ENCODE data around the gene ZDHHC16.
"Not testable (repeated sequence)": the region's sequence is repeated elsewhere in the genome, so short reads cannot be mapped to it uniquely, and the experiment has no call there.

The ZDHHC16 gene

DNA sequence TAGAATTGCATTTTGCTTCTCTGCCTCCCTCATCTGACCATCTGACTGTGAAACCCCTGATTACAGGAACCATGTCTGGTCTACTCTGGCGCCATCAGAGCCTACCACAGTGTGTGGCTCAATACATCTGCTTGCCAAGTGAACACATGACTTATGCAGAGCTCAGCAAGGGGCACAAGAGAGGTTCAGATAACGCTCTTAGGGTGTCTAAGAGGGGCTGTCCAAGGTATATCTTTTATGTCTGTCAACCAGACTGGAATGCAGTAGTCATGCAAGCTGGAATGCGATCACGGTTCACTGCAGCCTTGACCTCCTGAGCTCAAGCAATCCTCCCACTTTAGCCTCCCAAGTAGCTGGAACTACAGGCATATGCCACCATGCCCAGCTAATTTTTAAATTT, 34.6 kb upstream of the ZDHHC16 start:
- Histone ChIP-seq H3K36me3 (replicated peaks; ENCODE audit: insufficient read depth, low read length) (no peaks in the 10 kb centered on the region), H2AFZ (ENCODE audit: low read length) (no peak overlapping the region), H3K4me3 (ENCODE audit: low read length) (no peak overlapping the region), H3K9ac (ENCODE audit: low read length) (no peak overlapping the region), H3K27ac (ENCODE audit: low read length) (no peak overlapping the region), H4K20me1 (ENCODE audit: insufficient read depth, low read length) (no peaks in the 10 kb centered on the region), H3F3A (ENCODE audit: insufficient read depth, low read length) (peaks cover 29% of the 10 kb centered on the region), H3K4me1 (ENCODE audit: low read length) (peaks cover 24% of the 10 kb centered on the region), H3K9me2 (replicated peaks; ENCODE audit: insufficient read depth, low read length) (no peaks in the 10 kb centered on the region), H3K27me3 (replicated peaks; ENCODE audit: insufficient read depth, low read length) (no peaks in the 10 kb centered on the region), H3K79me2 (ENCODE audit: low read length) (no peaks in the 10 kb centered on the region), H3K9me3 (replicated peaks; ENCODE audit: insufficient read depth, low read length) (no peaks in the 10 kb centered on the region), H3K4me2 (ENCODE audit: low read depth, low read length) (no peak overlapping the region)
- DNase-seq = no peak
- no peak for TF ChIP-seq EZH2 (optimal IDR thresholded peaks at IDR 0.05; ENCODE audit: low read depth, low read length)
- TF ChIP-seq CTCF (IDR thresholded peaks at IDR 0.05; ENCODE audit: low read length) = no peak
- TF ChIP-seq EZH2phosphoT487 (IDR thresholded peaks at IDR 0.05; ENCODE audit: low read length) = no peak

DNA sequence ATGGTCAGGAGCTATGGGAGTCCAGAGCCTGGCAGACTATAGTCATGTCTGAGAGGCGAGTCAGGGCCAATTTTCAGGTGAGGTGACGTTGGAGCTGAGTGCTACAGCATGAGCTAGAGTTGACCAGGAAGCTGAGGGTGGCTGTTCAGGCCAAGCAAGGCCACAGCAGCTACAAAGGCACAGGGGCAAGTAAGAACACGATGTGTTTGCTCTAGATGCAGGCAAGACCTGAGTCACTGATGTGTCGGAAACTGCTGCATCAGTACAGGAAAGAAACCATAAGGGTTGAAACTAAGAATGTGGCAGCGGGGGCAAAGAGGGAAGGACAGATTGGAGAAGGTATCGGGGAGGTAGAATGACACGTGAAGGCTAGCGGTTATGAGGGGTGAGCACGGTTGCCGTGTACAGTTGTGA, 33.1 kb upstream of the ZDHHC16 start:
- TF ChIP-seq CTCF (IDR thresholded peaks at IDR 0.05; ENCODE audit: low read length) (no peak), EZH2 (optimal IDR thresholded peaks at IDR 0.05; ENCODE audit: low read depth, low read length) (no peak), EZH2phosphoT487 (IDR thresholded peaks at IDR 0.05; ENCODE audit: low read length) (no peak)
- Histone ChIP-seq H4K20me1 (ENCODE audit: insufficient read depth, low read length) (no peaks in the 10 kb centered on the region), H3K4me2 (ENCODE audit: low read depth, low read length) (peak overlapping the region; percentile 80), H3K4me1 (ENCODE audit: low read length) (peaks cover 19% of the 10 kb centered on the region), H3K36me3 (replicated peaks; ENCODE audit: insufficient read depth, low read length) (no peaks in the 10 kb centered on the region), H3K9me3 (replicated peaks; ENCODE audit: insufficient read depth, low read length) (no peaks in the 10 kb centered on the region), H2AFZ (ENCODE audit: low read length) (peak overlapping the region; percentile 98), H3K27me3 (replicated peaks; ENCODE audit: insufficient read depth, low read length) (no peaks in the 10 kb centered on the region), H3K9me2 (replicated peaks; ENCODE audit: insufficient read depth, low read length) (no peaks in the 10 kb centered on the region), H3K9ac (ENCODE audit: low read length) (peak overlapping the region; percentile 63), H3F3A (ENCODE audit: insufficient read depth, low read length) (peaks cover 21% of the 10 kb centered on the region), H3K27ac (ENCODE audit: low read length) (peak overlapping the region; percentile 97), H3K4me3 (ENCODE audit: low read length) (no peak overlapping the region), H3K79me2 (ENCODE audit: low read length) (no peaks in the 10 kb centered on the region)
- peak; percentile 84 for DNase-seq

DNA sequence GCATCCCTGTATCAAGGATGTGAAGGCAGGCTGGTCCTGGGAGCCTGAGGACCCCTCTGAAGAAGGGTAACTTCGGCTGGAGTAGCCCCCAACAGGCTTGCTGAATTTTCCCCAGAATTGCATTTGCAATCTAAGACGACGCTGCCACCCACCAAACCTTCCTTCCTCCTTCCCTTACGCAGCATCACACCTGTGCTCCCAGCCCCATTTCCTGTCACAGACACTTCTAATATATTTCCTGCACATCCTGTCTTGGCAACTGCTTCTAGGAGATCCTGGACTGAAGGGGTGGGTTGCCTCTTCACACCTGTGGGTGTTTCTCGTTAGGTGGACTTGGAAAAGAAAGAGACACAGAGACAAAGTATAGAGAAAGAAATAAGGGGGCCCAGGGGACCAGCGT, 29.4 kb upstream of the ZDHHC16 start:
- TF ChIP-seq EZH2 (optimal IDR thresholded peaks at IDR 0.05; ENCODE audit: low read depth, low read length) = no peak
- TF ChIP-seq EZH2phosphoT487 (IDR thresholded peaks at IDR 0.05; ENCODE audit: low read length) = no peak
- TF ChIP-seq CTCF (IDR thresholded peaks at IDR 0.05; ENCODE audit: low read length) = no peak
- H3K79me2 ChIP-seq (ENCODE audit: low read length) = no peaks in the 10 kb centered on the region
- H3K27ac ChIP-seq (ENCODE audit: low read length) = no peak overlapping the region
- no peaks in the 10 kb centered on the region for H3K36me3 ChIP-seq (replicated peaks; ENCODE audit: insufficient read depth, low read length)
- H3K4me1 ChIP-seq (ENCODE audit: low read length) = peaks cover 24% of the 10 kb centered on the region
- no peak overlapping the region for H2AFZ ChIP-seq (ENCODE audit: low read length)
- H3K4me3 ChIP-seq (ENCODE audit: low read length) = no peak overlapping the region
- H3K9me3 ChIP-seq (replicated peaks; ENCODE audit: insufficient read depth, low read length) = no peaks in the 10 kb centered on the region
- H3F3A ChIP-seq (ENCODE audit: insufficient read depth, low read length) = peaks cover 27% of the 10 kb centered on the region
- no peak overlapping the region for H3K9ac ChIP-seq (ENCODE audit: low read length)
- no peak overlapping the region for H3K4me2 ChIP-seq (ENCODE audit: low read depth, low read length)
- H3K27me3 ChIP-seq (replicated peaks; ENCODE audit: insufficient read depth, low read length) = no peaks in the 10 kb centered on the region
- H4K20me1 ChIP-seq (ENCODE audit: insufficient read depth, low read length) = no peaks in the 10 kb centered on the region
- no peak for DNase-seq
- no peaks in the 10 kb centered on the region for H3K9me2 ChIP-seq (replicated peaks; ENCODE audit: insufficient read depth, low read length)

DNA sequence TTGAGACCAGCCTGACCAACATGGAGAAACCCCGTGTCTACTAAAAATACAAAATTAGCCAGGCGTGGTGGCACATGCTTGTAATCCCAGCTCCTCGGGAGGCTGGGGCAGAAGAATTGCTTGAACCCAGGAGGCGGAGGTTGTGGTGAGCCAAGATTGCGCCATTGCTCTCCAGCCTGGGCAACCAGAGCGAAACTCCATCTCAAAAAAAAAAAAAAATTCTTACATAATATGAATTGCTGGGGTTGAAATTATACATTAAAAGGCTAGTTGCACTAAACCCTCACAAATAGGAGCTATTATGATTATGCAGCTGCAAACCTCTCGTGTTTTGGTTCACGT, 22.2 kb upstream of the ZDHHC16 start:
- not testable (repeated sequence) for H3K9me3 ChIP-seq (replicated peaks; ENCODE audit: insufficient read depth, low read length); H3K36me3 ChIP-seq (replicated peaks; ENCODE audit: insufficient read depth, low read length); H3K9ac ChIP-seq (ENCODE audit: low read length); H4K20me1 ChIP-seq (ENCODE audit: insufficient read depth, low read length); DNase-seq; H2AFZ ChIP-seq (ENCODE audit: low read length); H3K4me2 ChIP-seq (ENCODE audit: low read depth, low read length); H3K27ac ChIP-seq (ENCODE audit: low read length); H3K4me3 ChIP-seq (ENCODE audit: low read length); H3K27me3 ChIP-seq (replicated peaks; ENCODE audit: insufficient read depth, low read length); H3F3A ChIP-seq (ENCODE audit: insufficient read depth, low read length); H3K9me2 ChIP-seq (replicated peaks; ENCODE audit: insufficient read depth, low read length)
- Histone ChIP-seq H3K79me2 (ENCODE audit: low read length) (peaks cover 27% of the 10 kb centered on the region), H3K4me1 (ENCODE audit: low read length) (peaks cover 13% of the 10 kb centered on the region)

Data from MM.1S (cell line).